Measurements from ENCODE around the gene HDAC5. TPM values are rescaled to one million over a fixed set of nuclear protein-coding genes. Genes with fewer than 3 reads are reported as not detected.
"Not testable (repeated sequence)": the region's sequence is repeated elsewhere in the genome, so short reads cannot be mapped to it uniquely, and the experiment has no call there.

Gene HDAC5
- total and polyA plus RNA-seq, 12 donors = 4.8 to 144 (median 73.0) TPM

DNA sequence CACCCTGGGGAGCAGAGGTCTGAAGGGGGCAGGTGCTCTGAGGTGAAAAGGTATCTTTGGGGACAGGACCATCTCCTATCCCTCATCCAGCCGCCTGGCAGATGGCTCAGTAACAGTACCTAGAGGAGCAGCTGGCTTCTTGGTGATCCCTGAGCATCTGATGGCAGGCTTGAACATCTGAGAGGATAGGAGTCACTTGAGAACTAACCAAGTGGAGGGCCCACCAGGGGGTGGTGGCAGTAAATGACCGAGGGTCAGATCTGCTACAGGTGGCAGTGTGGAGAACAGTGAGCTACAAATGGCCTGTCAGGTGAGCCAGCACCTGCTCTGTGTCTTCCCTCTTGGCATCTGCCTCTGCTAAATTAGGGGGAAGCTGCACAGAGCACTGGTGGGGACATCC, 32.0 kb upstream of the HDAC5 start:
- no peaks in the 10 kb centered on the region for H3K9me3 ChIP-seq (replicated peaks in 1 of 3)
- no peaks in the 10 kb centered on the region for H3K4me1 ChIP-seq (replicated peaks in 1 of 2)
- intact Hi-C loops (cut with DNase I) = no loop called here
- no peak for DNase-seq
- 88 to 97% (median 90%) methylated on average over 2 of the region's 2 CpGs for WGBS, 4 donors
- H3K27me3 ChIP-seq = no peaks in the 10 kb centered on the region
- no peak overlapping the region for H3K4me3 ChIP-seq
- no peaks in the 10 kb centered on the region for H3K36me3 ChIP-seq (replicated peaks in 1 of 2)
- TF ChIP-seq POLR2A (IDR thresholded peaks at IDR 0.05) = no peak
- TF ChIP-seq, protein P1, sequence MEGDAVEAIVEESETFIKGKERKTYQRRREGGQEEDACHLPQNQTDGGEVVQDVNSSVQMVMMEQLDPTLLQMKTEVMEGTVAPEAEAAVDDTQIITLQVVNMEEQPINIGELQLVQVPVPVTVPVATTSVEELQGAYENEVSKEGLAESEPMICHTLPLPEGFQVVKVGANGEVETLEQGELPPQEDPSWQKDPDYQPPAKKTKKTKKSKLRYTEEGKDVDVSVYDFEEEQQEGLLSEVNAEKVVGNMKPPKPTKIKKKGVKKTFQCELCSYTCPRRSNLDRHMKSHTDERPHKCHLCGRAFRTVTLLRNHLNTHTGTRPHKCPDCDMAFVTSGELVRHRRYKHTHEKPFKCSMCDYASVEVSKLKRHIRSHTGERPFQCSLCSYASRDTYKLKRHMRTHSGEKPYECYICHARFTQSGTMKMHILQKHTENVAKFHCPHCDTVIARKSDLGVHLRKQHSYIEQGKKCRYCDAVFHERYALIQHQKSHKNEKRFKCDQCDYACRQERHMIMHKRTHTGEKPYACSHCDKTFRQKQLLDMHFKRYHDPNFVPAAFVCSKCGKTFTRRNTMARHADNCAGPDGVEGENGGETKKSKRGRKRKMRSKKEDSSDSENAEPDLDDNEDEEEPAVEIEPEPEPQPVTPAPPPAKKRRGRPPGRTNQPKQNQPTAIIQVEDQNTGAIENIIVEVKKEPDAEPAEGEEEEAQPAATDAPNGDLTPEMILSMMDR (IDR thresholded peaks at IDR 0.05) = no peak
- no peak overlapping the region for H3K27ac ChIP-seq

DNA sequence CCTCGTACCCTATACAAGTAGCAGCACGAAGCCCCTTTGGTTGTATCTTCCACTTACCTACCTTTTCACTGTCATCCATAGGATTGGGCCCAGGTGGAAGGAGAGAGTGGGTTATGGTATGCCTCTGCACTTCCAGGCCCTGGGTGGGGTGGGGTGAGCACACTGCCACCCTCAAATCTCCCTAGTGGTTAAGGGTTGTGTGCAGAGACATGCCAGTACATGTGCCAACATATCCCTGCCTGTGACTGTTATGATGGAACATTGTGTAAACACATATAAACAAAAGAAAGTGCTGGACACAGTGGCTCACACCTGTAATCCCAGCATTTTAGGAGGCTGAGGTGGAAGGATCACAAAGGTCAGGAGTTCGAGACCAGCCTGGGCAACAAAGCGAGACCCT, 29.4 kb upstream of the HDAC5 start:
- DNase-seq = no peak
- Histone ChIP-seq H3K9me3 (replicated peaks in 1 of 3) (no peaks in the 10 kb centered on the region), H3K4me1 (replicated peaks in 1 of 2) (no peaks in the 10 kb centered on the region), H3K27me3 (no peaks in the 10 kb centered on the region), H3K27ac (no peak overlapping the region), H3K4me3 (no peak overlapping the region), H3K36me3 (replicated peaks in 1 of 2) (no peaks in the 10 kb centered on the region)
- no peak for TF ChIP-seq POLR2A (IDR thresholded peaks at IDR 0.05)
- TF ChIP-seq, protein P1 (IDR thresholded peaks at IDR 0.05) = no peak
- 96 to 100% (median 98%) methylated on average over 4 of the region's 4 CpGs for WGBS, 4 donors
- intact Hi-C loops (cut with DNase I) = no loop called here

DNA sequence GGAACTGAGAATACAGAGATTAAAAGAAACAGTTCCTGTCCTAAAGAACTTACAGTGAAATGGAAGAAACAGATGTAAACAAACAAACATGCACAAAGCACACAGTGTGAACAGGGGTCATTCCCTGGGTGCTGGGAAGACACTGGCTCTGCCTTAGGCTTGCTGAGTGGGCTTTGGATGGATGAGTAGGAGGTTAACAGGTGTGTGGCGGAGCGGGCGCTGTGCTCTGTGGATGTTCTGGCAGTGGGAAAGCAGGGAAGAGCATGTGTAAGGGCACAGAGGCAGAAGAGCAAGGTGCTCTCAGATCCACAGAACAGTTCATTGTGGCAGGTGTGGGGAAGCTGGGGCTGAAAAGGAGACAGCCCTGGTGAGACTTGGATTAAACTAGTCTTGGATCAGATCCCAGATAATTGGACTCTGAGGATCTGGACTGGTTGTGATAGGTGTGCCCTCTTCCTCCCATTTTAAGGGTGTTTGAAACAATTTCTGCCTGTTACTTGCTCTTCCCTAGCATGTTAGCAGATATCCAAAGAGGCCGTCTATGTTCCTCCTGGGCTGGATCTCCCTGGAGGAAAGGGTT, 26.4 kb upstream of the HDAC5 start:
- no peaks in the 10 kb centered on the region for H3K4me1 ChIP-seq (replicated peaks in 1 of 2)
- no peaks in the 10 kb centered on the region for H3K9me3 ChIP-seq (replicated peaks in 1 of 3)
- DNase-seq = no peak
- WGBS, 4 donors = 93 to 97% (median 95%) methylated on average over 4 of the region's 4 CpGs
- H3K36me3 ChIP-seq (replicated peaks in 1 of 2) = no peaks in the 10 kb centered on the region
- H3K4me3 ChIP-seq = no peak overlapping the region
- no peak overlapping the region for H3K27ac ChIP-seq
- TF ChIP-seq POLR2A (IDR thresholded peaks at IDR 0.05) = no peak
- TF ChIP-seq, protein P1 (IDR thresholded peaks at IDR 0.05) = no peak
- H3K27me3 ChIP-seq = no peaks in the 10 kb centered on the region
- intact Hi-C loops (cut with DNase I) = no loop called here

DNA sequence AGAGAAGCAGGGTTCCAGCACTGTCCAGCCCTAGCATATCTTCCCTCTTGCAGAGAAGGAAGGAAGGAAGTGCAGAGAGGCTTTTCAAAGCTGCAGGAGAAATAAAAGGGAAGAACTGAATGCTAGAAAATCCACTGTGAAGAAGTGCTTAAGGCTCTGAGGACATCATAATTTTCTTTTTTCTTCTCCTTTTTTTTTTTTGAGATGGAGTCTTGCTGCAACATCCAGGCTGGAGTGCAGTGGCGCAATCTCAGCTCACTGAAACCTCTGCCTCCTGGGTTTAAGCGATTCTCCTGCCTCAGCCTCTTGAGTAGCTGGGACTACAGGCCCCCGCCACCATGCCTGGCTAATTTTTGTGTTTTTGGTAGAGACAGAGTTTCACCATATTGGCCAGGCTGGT, 25.6 kb upstream of the HDAC5 start:
- DNase-seq; H3K4me1 ChIP-seq (replicated peaks in 1 of 2); H3K27ac ChIP-seq; H3K36me3 ChIP-seq (replicated peaks in 1 of 2); H3K4me3 ChIP-seq; intact Hi-C loops (cut with DNase I); H3K27me3 ChIP-seq; H3K9me3 ChIP-seq (replicated peaks in 1 of 3): not testable (repeated sequence)
- 79 to 90% (median 88%) methylated on average over 3 of the region's 3 CpGs for WGBS, 4 donors

DNA sequence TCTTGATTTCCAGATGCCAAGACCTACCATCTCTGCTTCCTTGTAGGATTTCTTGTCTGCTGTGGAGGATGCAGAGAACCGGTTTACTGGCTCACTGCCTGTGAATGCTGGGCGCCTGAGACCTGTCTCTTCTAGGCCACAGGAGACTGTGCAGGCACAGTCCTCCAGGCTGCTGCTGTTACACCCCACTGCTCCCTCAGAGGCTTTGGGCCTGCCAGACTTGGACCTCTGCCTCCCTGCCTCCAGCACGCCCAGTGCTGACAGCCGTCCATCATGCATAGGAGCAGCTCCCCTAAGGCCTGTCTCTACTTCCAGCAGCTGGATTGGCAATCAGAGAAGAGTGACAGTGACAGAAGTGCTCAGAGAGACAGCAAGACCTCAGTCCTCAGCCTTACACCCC, 24.4 kb upstream of the HDAC5 start:
- Histone ChIP-seq H3K4me3 (no peak overlapping the region), H3K27ac (no peak overlapping the region), H3K36me3 (replicated peaks in 1 of 2) (no peaks in the 10 kb centered on the region), H3K4me1 (replicated peaks in 1 of 2) (no peaks in the 10 kb centered on the region), H3K9me3 (replicated peaks in 1 of 3) (no peaks in the 10 kb centered on the region), H3K27me3 (no peaks in the 10 kb centered on the region)
- 91 to 100% (median 98%) methylated on average over 2 to 4 of the region's 4 CpGs for WGBS, 4 donors
- intact Hi-C loops (cut with DNase I) = no loop called here
- TF ChIP-seq, protein P1 (IDR thresholded peaks at IDR 0.05) = no peak
- no peak for TF ChIP-seq POLR2A (IDR thresholded peaks at IDR 0.05)
- DNase-seq = no peak

Data from adrenal gland (tissue), 12 donors.